ENCODE data around the gene ZC3H6. TPM values are rescaled to one million over a fixed set of nuclear protein-coding genes. Genes with fewer than 3 reads are reported as not detected.

Gene ZC3H6
- total RNA-seq, 1 donor from 2014 or later = 23.5 TPM

- peaks cover 47% of the 10 kb centered on the region for H3K36me3 ChIP-seq
- no peaks in the 10 kb centered on the region for H3K9me3 ChIP-seq (replicated peaks)
- H3K4me1 ChIP-seq = peaks cover 19% of the 10 kb centered on the region
- no peak overlapping the region for H3K4me3 ChIP-seq
- intact Hi-C loops (cut with micrococcal nuclease) = no loop called here
- no peak for DNase-seq
- H3K27ac ChIP-seq (replicated peaks) = no peak overlapping the region
- no peaks in the 10 kb centered on the region for H3K27me3 ChIP-seq (ENCODE audit: low read depth)
- TF ChIP-seq CTCF (IDR thresholded peaks at IDR 0.05; ENCODE audit: borderline replicate concordance) = no peak
These were observed 29.0 kb downstream of the ZC3H6 start for GRCh38 chr2:112304298-112304941.

GRCh38 chr2:112305132-112305531 is 29.7 kb downstream of the ZC3H6 start:
- no peak for DNase-seq
- Histone ChIP-seq H3K9me3 (replicated peaks) (no peaks in the 10 kb centered on the region), H3K4me3 (no peak overlapping the region), H3K27me3 (ENCODE audit: low read depth) (no peaks in the 10 kb centered on the region), H3K27ac (replicated peaks) (no peak overlapping the region), H3K36me3 (peaks cover 54% of the 10 kb centered on the region), H3K4me1 (peaks cover 19% of the 10 kb centered on the region)
- intact Hi-C loops (cut with micrococcal nuclease) = no loop called here
- TF ChIP-seq CTCF (IDR thresholded peaks at IDR 0.05; ENCODE audit: borderline replicate concordance) = no peak

GRCh38 chr2:112310906-112311305 is 35.5 kb downstream of the ZC3H6 start:
- Histone ChIP-seq H3K36me3 (peaks cover 40% of the 10 kb centered on the region), H3K27me3 (ENCODE audit: low read depth) (no peaks in the 10 kb centered on the region), H3K9me3 (replicated peaks) (no peaks in the 10 kb centered on the region), H3K27ac (replicated peaks) (no peak overlapping the region), H3K4me1 (no peaks in the 10 kb centered on the region), H3K4me3 (no peak overlapping the region)
- DNase-seq = no peak
- intact Hi-C loops (cut with micrococcal nuclease) = no loop called here
- no peak for TF ChIP-seq CTCF (IDR thresholded peaks at IDR 0.05; ENCODE audit: borderline replicate concordance)

- no peaks in the 10 kb centered on the region for H3K4me1 ChIP-seq
- no peak for DNase-seq
- H3K27ac ChIP-seq (replicated peaks) = no peak overlapping the region
- peaks cover 30% of the 10 kb centered on the region for H3K36me3 ChIP-seq
- no peak for TF ChIP-seq CTCF (IDR thresholded peaks at IDR 0.05; ENCODE audit: borderline replicate concordance)
- no peaks in the 10 kb centered on the region for H3K9me3 ChIP-seq (replicated peaks)
- H3K4me3 ChIP-seq = no peak overlapping the region
- intact Hi-C loops (cut with micrococcal nuclease) = no loop called here
- no peaks in the 10 kb centered on the region for H3K27me3 ChIP-seq (ENCODE audit: low read depth)
These were observed 36.5 kb downstream of the ZC3H6 start for GRCh38 chr2:112311932-112312331.

- Histone ChIP-seq H3K27ac (replicated peaks) (no peak overlapping the region), H3K27me3 (ENCODE audit: low read depth) (no peaks in the 10 kb centered on the region), H3K9me3 (replicated peaks) (no peaks in the 10 kb centered on the region), H3K36me3 (peaks cover 30% of the 10 kb centered on the region), H3K4me1 (no peaks in the 10 kb centered on the region), H3K4me3 (no peak overlapping the region)
- intact Hi-C loops (cut with micrococcal nuclease) = no loop called here
- no peak for TF ChIP-seq CTCF (IDR thresholded peaks at IDR 0.05; ENCODE audit: borderline replicate concordance)
- no peak for DNase-seq
These were observed 37.4 kb downstream of the ZC3H6 start for GRCh38 chr2:112312821-112313220.
